Measurements from ENCODE around the gene ATXN7L3.

ATXN7L3 gene

DNA sequence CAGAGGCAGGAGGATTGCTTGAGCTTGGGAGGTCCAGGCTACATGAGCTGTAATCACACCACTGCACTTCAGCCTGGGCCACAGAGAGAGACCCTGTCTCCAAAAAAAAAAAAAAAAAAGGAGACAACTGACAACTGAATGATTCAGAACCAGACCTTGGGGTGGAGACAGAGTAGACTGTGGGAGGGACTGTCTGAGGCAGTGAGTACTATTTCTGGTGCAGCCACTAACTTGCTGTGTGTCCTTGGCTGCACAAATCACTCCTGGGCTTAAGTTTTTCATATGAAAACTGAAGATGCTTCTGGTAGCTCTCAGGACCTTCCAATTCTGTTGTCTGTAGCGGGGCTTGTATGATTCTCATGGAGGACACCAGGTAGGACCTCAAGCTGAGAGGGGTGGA, 23.4 kb downstream of the ATXN7L3 start:
- H3K4me3 ChIP-seq (ENCODE audit: low read depth, low read length) = no peak overlapping the region
- no peak for DNase-seq (ENCODE audit: low read depth, low spot score)
- in situ Hi-C loops (cut with HindIII; ENCODE audit: low sequenced_read_pairs) = no loop called here
- TF ChIP-seq CTCF (IDR thresholded peaks at IDR 0.05; ENCODE audit: low read depth, low read length) = no peak

DNA sequence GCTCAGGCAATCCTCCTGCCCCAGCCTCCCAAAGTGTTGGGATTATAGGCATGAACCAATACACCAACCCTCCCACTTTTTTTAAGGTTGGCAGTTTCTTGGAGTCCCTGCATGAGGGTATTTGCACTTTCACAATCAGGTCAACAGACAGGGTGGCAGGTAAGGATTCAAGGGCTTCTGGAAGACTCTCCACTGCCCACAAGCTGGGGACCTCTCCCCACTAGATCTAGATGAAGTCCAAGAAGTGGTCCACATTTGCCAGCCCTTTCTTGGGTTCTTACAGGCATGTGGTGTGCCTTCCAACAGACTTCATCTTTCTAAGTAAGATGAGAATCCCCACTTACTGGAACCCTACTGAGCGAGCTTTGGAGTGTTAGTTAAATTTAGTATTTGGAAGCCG, 25.3 kb downstream of the ATXN7L3 start:
- no peak overlapping the region for H3K4me3 ChIP-seq (ENCODE audit: low read depth, low read length)
- no peak for DNase-seq (ENCODE audit: low read depth, low spot score)
- in situ Hi-C loops (cut with HindIII; ENCODE audit: low sequenced_read_pairs) = no loop called here
- TF ChIP-seq CTCF (IDR thresholded peaks at IDR 0.05; ENCODE audit: low read depth, low read length) = no peak

- no peak for TF ChIP-seq CTCF (IDR thresholded peaks at IDR 0.05; ENCODE audit: low read depth, low read length)
- no peak for DNase-seq (ENCODE audit: low read depth, low spot score)
- no peak overlapping the region for H3K4me3 ChIP-seq (ENCODE audit: low read depth, low read length)
- in situ Hi-C loops (cut with HindIII; ENCODE audit: low sequenced_read_pairs) = no loop called here
Measured at GRCh38 chr17:44171931-44172455, 27.7 kb downstream of the ATXN7L3 start.

GRCh38 chr17:44170499-44171201, 29.0 kb downstream of the ATXN7L3 start, which contains the start of gene ASB16:
TSS of gene ASB16 (plus strand) at chr17:44170704. CDS start at chr17:44170790, 86 bp downstream.
- peak; percentile 6 for DNase-seq (ENCODE audit: low read depth, low spot score)
- TF ChIP-seq CTCF (IDR thresholded peaks at IDR 0.05; ENCODE audit: low read depth, low read length) = no peak
- in situ Hi-C loops (cut with HindIII; ENCODE audit: low sequenced_read_pairs) = no loop called here
- H3K4me3 ChIP-seq (ENCODE audit: low read depth, low read length) = no peak within 1 kb of the TSS

DNA sequence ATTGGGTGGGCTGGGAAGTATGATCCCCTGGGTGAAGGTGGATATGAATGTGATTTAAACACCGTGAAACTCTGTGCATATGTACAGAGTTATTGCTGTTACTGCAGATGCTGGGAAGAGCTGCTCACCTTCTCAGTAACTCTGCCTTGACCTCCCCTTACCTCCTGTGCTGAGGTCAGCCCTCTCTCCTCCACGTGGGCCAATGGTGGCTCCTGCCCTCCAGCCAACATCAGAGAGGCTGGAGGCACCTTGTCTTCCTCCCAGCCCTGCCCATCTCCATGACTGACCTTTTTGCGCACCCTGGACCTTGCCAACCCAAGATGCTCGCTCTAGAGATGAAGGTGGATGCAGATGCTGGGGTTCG, 29.6 kb downstream of the ATXN7L3 start:
- DNase-seq (ENCODE audit: low read depth, low spot score) = no peak
- H3K4me3 ChIP-seq (ENCODE audit: low read depth, low read length) = no peak overlapping the region
- no peak for TF ChIP-seq CTCF (IDR thresholded peaks at IDR 0.05; ENCODE audit: low read depth, low read length)
- in situ Hi-C loops (cut with HindIII; ENCODE audit: low sequenced_read_pairs) = no loop called here

- in situ Hi-C loops (cut with HindIII; ENCODE audit: low sequenced_read_pairs) = no loop called here
- no peak for TF ChIP-seq CTCF (IDR thresholded peaks at IDR 0.05; ENCODE audit: low read depth, low read length)
- no peak overlapping the region for H3K4me3 ChIP-seq (ENCODE audit: low read depth, low read length)
- DNase-seq (ENCODE audit: low read depth, low spot score) = no peak
Measured at GRCh38 chr17:44167181-44167861, 32.4 kb downstream of the ATXN7L3 start.
